ELF-1 (cell line): Measurements from ENCODE around the gene PLEKHG2.
A peak's percentile ranks its signal among the peaks of the same experiment; 100 is the strongest.

Experiments used
- DNase-seq: peaks from one replicate; pipeline ENCODE4 v3.0.0-alpha.2; 2016; ENCODE audit warnings: low read depth, low spot score

PLEKHG2 gene

GRCh38 chr19:39419003-39419402, 6.5 kb downstream of the PLEKHG2 start:
- DNase-seq: no peak

GRCh38 chr19:39420769-39421168, 8.3 kb downstream of the PLEKHG2 start:
- DNase-seq: no peak

- DNase-seq: no peak
Measured at GRCh38 chr19:39422020-39422419, 9.6 kb downstream of the PLEKHG2 start.

DNA sequence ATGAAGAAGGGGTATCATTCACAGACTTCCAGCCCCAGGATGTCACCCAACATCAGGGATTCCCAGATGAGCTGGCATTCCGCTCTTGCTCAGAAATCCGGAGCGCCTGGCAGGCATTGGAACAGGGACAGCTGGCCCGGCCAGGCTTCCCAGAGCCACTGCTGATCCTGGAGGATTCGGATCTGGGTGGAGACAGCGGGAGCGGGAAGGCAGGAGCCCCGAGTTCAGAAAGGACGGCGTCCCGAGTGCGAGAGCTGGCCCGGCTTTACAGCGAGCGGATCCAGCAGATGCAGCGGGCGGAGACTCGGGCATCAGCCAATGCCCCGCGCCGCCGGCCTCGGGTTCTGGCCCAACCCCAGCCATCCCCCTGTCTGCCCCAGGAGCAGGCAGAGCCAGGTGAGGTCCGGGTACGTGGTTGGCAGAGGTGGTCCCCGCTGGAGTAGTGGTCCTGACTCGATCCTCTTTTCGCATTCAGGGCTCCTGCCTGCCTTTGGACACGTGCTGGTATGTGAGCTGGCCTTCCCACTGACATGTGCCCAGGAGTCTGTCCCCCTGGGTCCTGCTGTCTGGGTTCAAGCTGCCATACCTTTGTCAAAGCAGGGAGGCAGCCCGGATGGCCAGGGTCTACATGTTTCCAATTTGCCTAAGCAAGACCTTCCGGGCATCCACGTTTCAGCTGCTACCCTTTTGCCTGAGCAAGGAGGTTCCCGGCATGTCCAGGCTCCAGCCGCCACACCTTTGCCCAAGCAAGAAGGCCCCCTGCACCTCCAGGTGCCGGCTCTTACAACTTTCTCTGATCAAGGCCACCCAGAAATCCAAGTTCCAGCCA, 11.0 kb downstream of the PLEKHG2 start:
- no peak for DNase-seq

- no peak for DNase-seq
Measured at GRCh38 chr19:39424934-39425333, 12.5 kb downstream of the PLEKHG2 start.

DNA sequence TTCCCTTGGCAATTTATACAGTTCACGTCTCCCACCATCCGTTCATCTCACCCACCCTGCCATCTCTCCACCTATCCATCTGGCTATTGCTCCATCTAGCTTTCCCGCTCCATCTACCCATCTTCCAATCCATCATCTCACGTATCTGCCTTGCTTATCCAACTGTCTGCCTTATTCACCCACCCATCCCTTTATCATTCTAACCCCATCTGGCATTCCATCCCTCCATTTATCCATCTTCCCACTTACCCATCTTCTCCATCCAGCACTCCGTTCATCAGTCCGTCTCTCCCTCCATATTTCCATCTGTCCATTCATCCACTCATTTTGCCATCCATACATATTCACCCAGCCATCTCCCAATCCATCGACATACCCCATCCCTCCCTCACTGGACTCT, 13.3 kb downstream of the PLEKHG2 start:
- DNase-seq: no peak

DNA sequence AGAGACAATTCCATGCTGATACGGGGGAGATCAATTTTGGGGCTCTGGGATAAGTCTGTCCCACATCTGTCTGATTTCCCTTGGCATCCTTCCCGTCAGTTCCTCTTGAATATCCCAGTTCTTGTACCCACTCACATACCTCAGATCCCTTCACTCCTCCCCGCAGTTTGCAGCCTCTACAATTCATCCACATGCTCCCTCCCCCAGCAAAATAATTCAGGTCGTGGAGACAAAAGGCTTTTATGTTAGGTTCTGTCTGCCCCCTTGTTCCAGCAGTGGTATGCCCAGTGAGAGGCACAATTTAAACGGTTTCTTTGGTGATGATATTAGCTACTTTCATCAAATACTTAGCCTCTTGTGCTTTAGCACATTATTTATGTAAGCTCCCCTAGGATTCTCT, 13.7 kb downstream of the PLEKHG2 start:
- no peak for DNase-seq

GRCh38 chr19:39427707-39428106, 15.2 kb downstream of the PLEKHG2 start:
- no peak for DNase-seq

DNA sequence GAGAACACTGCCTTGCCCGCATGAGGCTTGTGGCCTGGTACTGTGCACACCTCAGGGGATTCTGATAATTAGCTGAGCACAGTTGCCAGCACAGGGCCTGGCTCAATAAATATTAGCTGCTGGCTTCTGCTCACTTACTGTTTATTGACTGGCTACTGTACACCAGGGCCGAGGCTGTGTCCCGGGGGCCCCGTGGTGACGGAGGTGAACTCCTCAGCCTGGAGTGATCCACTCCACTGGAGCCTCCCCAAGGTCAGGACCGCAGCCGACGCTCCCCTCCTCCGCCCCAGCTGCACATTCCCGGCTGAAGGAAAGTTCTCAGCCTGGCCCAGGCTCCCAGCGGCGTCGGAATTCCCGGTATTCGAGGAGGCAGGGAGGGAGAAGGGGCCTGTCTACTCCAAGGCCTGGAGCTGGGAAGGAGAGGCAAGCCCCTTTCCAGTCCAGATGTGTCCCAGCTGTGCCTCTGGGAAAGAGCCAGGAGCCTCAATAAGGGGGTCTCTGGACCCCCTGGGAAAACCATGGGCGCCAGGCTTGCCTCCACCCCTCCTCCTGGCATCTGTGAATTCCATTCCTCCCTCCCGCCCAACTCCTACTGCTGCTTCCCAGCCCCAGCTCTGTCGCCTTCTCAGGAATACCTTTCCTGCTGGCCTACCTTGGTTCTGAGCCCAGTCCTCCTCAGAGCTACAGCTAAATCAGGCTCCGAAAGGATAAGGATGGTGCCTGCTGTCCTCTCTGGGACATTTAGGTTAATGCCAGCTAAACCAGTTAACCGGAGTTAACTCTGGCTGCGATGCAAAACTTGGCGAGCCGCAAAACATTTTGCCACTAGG, 16.0 kb downstream of the PLEKHG2 start:
- peak; percentile 94 for DNase-seq

DNA sequence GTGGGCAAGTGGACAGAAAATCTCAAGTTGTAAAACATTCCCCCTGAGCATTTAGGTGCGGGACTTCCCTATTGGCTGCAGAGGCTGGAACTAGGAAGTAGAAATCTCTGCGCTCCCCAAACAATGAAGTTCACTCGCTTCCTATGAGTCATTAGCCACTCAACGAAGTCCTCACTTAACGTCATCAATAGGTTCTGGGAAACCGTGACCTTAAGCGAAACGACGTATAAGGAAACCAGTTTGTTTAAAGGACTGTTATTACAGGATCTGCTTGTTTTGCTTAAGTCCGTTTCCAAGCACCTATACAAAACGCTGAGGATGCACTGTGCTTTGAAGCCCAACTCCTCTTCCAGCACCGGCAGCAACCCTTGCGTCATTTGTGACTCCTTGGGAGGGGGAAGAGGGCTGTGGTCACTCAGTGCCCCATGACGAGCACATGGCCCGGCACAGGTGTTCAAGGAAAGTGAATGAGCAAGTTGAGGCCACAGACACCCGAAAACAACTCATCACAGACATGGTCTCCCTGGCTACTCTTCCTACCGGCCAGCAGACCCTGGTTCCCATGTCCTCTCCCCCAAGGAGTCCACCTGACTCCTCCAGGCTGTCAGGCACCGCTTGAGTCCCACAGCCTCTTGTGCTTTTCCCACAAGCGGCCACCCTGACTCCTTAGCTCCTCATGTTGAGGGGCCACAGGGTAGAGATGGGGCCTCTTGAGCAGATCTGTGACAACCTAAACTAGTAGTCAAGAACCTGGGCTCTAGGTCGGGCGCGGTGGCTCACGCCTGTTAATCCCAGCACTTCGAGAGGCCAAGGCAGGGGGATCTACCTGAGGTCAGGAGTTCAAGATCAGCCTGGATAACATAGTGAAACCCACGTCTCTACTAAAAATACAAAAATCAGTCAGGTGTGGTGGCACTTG, 18.5 kb downstream of the PLEKHG2 start:
- DNase-seq: peak; percentile 82

GRCh38 chr19:39432677-39433025, 20.2 kb downstream of the PLEKHG2 start:
- no peak for DNase-seq

GRCh38 chr19:39433480-39434079, 21.1 kb downstream of the PLEKHG2 start:
- no peak for DNase-seq

- no peak for DNase-seq
Measured at GRCh38 chr19:39434123-39435076, 21.9 kb downstream of the PLEKHG2 start.

GRCh38 chr19:39435499-39436349, 23.3 kb downstream of the PLEKHG2 start, which contains the start of gene RPS16:
Gene RPS16, minus strand, starts transcription at chr19:39435949. Its CDS starts 54 bp downstream, at chr19:39435895.
- DNase-seq: peak; percentile 99

DNA sequence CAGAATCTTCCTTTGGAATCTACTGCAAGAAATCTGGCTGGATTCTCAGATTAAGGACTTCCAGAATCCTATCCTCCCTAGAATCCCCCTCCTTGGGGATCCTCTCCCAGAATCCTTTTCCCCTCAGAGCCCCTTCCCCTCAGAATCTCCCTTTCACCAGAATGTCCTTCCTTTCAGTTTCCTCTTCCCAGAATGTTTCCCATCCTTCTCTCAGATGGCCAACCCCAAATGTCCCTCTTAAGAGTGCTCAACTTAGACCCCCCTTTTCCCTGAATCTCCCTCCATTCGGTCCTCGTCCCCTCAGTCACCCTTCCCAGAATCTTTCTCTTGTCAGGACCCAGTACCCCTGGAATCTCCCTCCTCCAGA, 23.9 kb downstream of the PLEKHG2 start:
- DNase-seq: no peak

GRCh38 chr19:39438270-39438934, 25.9 kb downstream of the PLEKHG2 start:
- peak; percentile 24 for DNase-seq

DNA sequence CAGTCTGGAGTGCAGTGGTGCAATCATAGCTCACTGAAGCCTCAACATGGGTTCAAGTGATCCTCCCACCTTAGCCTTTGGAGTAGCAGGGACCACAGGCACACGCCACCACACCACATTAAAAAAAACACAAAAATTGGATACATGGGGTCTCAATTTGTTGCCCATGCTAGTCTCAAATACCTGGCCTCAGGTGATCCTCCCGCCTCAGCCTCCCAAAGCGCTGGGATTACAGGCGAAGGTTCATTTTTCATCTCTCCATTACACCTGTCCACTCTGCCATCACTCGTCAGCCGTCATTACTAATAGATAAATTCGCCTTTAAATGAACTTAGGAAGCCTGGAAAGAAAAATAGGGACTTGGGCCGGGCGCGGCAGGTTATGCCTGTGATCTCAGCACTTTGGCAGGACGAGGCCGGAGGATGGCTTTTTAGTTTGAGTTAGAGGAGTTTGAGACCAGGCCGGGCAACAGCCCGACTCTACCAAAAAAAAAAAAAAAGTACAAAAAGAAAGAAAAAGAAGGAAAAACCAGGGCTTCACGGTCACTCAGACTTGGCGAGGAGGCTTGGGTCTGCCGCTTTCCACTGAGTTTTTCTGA, 32.2 kb downstream of the PLEKHG2 start:
- no peak for DNase-seq
